Measurements from ENCODE around the gene KIDINS220.

KIDINS220 gene

GRCh38 chr2:8821276-8822217 is 15.9 kb downstream of the KIDINS220 start:
- Histone ChIP-seq H3K4me1 (ENCODE audit: control insufficient read depth, insufficient read depth, low read length) (no peaks in the 10 kb centered on the region), H3K27me3 (ENCODE audit: control insufficient read depth, insufficient read depth, low read length) (no peaks in the 10 kb centered on the region), H3K9me3 (ENCODE audit: control insufficient read depth, insufficient read depth, low read length) (no peaks in the 10 kb centered on the region), H3K9ac (ENCODE audit: low read depth, low read length) (no peak overlapping the region), H3K36me3 (ENCODE audit: control insufficient read depth, insufficient read depth, low read length) (no peaks in the 10 kb centered on the region), H3K4me3 (ENCODE audit: low read depth, low read length) (no peak overlapping the region)

GRCh38 chr2:8819948-8820347 is 17.5 kb downstream of the KIDINS220 start:
- Histone ChIP-seq H3K9ac (ENCODE audit: low read depth, low read length) (no peak overlapping the region), H3K27me3 (ENCODE audit: control insufficient read depth, insufficient read depth, low read length) (no peaks in the 10 kb centered on the region), H3K9me3 (ENCODE audit: control insufficient read depth, insufficient read depth, low read length) (no peaks in the 10 kb centered on the region), H3K4me1 (ENCODE audit: control insufficient read depth, insufficient read depth, low read length) (no peaks in the 10 kb centered on the region), H3K4me3 (ENCODE audit: low read depth, low read length) (no peak overlapping the region), H3K36me3 (ENCODE audit: control insufficient read depth, insufficient read depth, low read length) (no peaks in the 10 kb centered on the region)

GRCh38 chr2:8819194-8819593 is 18.2 kb downstream of the KIDINS220 start:
- Histone ChIP-seq H3K9me3 (ENCODE audit: control insufficient read depth, insufficient read depth, low read length) (no peaks in the 10 kb centered on the region), H3K4me1 (ENCODE audit: control insufficient read depth, insufficient read depth, low read length) (no peaks in the 10 kb centered on the region), H3K9ac (ENCODE audit: low read depth, low read length) (no peak overlapping the region), H3K27me3 (ENCODE audit: control insufficient read depth, insufficient read depth, low read length) (no peaks in the 10 kb centered on the region), H3K36me3 (ENCODE audit: control insufficient read depth, insufficient read depth, low read length) (no peaks in the 10 kb centered on the region), H3K4me3 (ENCODE audit: low read depth, low read length) (no peak overlapping the region)

- no peak overlapping the region for H3K9ac ChIP-seq (ENCODE audit: low read depth, low read length)
These were observed 20.2 kb downstream of the KIDINS220 start for GRCh38 chr2:8817221-8817620.

GRCh38 chr2:8806885-8807704 is 30.3 kb downstream of the KIDINS220 start:
- Histone ChIP-seq H3K9ac (ENCODE audit: low read depth, low read length) (no peak overlapping the region), H3K4me1 (ENCODE audit: control insufficient read depth, insufficient read depth, low read length) (no peaks in the 10 kb centered on the region), H3K36me3 (ENCODE audit: control insufficient read depth, insufficient read depth, low read length) (no peaks in the 10 kb centered on the region), H3K9me3 (ENCODE audit: control insufficient read depth, insufficient read depth, low read length) (no peaks in the 10 kb centered on the region), H3K4me3 (ENCODE audit: low read depth, low read length) (no peak overlapping the region), H3K27me3 (ENCODE audit: control insufficient read depth, insufficient read depth, low read length) (no peaks in the 10 kb centered on the region)

More at GRCh38 chr2:8817221-8817620, 20.2 kb downstream of the KIDINS220 start:
- H3K4me3 ChIP-seq (ENCODE audit: low read depth, low read length), result no peak overlapping the region
- no peaks in the 10 kb centered on the region for H3K36me3 ChIP-seq (ENCODE audit: control insufficient read depth, insufficient read depth, low read length)
- H3K27me3 ChIP-seq (ENCODE audit: control insufficient read depth, insufficient read depth, low read length), result no peaks in the 10 kb centered on the region
- H3K9me3 ChIP-seq (ENCODE audit: control insufficient read depth, insufficient read depth, low read length), result no peaks in the 10 kb centered on the region
- H3K4me1 ChIP-seq (ENCODE audit: control insufficient read depth, insufficient read depth, low read length), result no peaks in the 10 kb centered on the region

GRCh38 chr2:8805278-8806210 is 31.9 kb downstream of the KIDINS220 start:
- no peaks in the 10 kb centered on the region for H3K9me3 ChIP-seq (ENCODE audit: control insufficient read depth, insufficient read depth, low read length)
- no peaks in the 10 kb centered on the region for H3K36me3 ChIP-seq (ENCODE audit: control insufficient read depth, insufficient read depth, low read length)
- no peak overlapping the region for H3K9ac ChIP-seq (ENCODE audit: low read depth, low read length)
- H3K4me3 ChIP-seq (ENCODE audit: low read depth, low read length), result no peak overlapping the region
- H3K4me1 ChIP-seq (ENCODE audit: control insufficient read depth, insufficient read depth, low read length), result no peaks in the 10 kb centered on the region
- no peaks in the 10 kb centered on the region for H3K27me3 ChIP-seq (ENCODE audit: control insufficient read depth, insufficient read depth, low read length)

GRCh38 chr2:8803658-8804379 is 33.6 kb downstream of the KIDINS220 start:
- Histone ChIP-seq H3K4me3 (ENCODE audit: low read depth, low read length) (no peak overlapping the region), H3K27me3 (ENCODE audit: control insufficient read depth, insufficient read depth, low read length) (no peaks in the 10 kb centered on the region), H3K9ac (ENCODE audit: low read depth, low read length) (no peak overlapping the region), H3K4me1 (ENCODE audit: control insufficient read depth, insufficient read depth, low read length) (no peaks in the 10 kb centered on the region), H3K9me3 (ENCODE audit: control insufficient read depth, insufficient read depth, low read length) (no peaks in the 10 kb centered on the region), H3K36me3 (ENCODE audit: control insufficient read depth, insufficient read depth, low read length) (no peaks in the 10 kb centered on the region)

GRCh38 chr2:8802741-8803140 is 34.7 kb downstream of the KIDINS220 start:
- Histone ChIP-seq H3K9ac (ENCODE audit: low read depth, low read length) (no peak overlapping the region), H3K4me1 (ENCODE audit: control insufficient read depth, insufficient read depth, low read length) (no peaks in the 10 kb centered on the region), H3K4me3 (ENCODE audit: low read depth, low read length) (no peak overlapping the region), H3K27me3 (ENCODE audit: control insufficient read depth, insufficient read depth, low read length) (no peaks in the 10 kb centered on the region), H3K9me3 (ENCODE audit: control insufficient read depth, insufficient read depth, low read length) (no peaks in the 10 kb centered on the region), H3K36me3 (ENCODE audit: control insufficient read depth, insufficient read depth, low read length) (no peaks in the 10 kb centered on the region)

GRCh38 chr2:8800821-8801220 is 36.6 kb downstream of the KIDINS220 start:
- no peaks in the 10 kb centered on the region for H3K9me3 ChIP-seq (ENCODE audit: control insufficient read depth, insufficient read depth, low read length)
- peaks cover 3% of the 10 kb centered on the region for H3K36me3 ChIP-seq (ENCODE audit: control insufficient read depth, insufficient read depth, low read length)
- no peak overlapping the region for H3K4me3 ChIP-seq (ENCODE audit: low read depth, low read length)
- H3K9ac ChIP-seq (ENCODE audit: low read depth, low read length), result no peak overlapping the region
- H3K27me3 ChIP-seq (ENCODE audit: control insufficient read depth, insufficient read depth, low read length), result no peaks in the 10 kb centered on the region
- no peaks in the 10 kb centered on the region for H3K4me1 ChIP-seq (ENCODE audit: control insufficient read depth, insufficient read depth, low read length)

- no peak overlapping the region for H3K9ac ChIP-seq (ENCODE audit: low read depth, low read length)
- H3K4me1 ChIP-seq (ENCODE audit: control insufficient read depth, insufficient read depth, low read length), result no peaks in the 10 kb centered on the region
- H3K27me3 ChIP-seq (ENCODE audit: control insufficient read depth, insufficient read depth, low read length), result no peaks in the 10 kb centered on the region
- H3K4me3 ChIP-seq (ENCODE audit: low read depth, low read length), result no peak overlapping the region
- peaks cover 3% of the 10 kb centered on the region for H3K36me3 ChIP-seq (ENCODE audit: control insufficient read depth, insufficient read depth, low read length)
- H3K9me3 ChIP-seq (ENCODE audit: control insufficient read depth, insufficient read depth, low read length), result no peaks in the 10 kb centered on the region
These were observed 37.2 kb downstream of the KIDINS220 start for GRCh38 chr2:8800218-8800617.
